Measurements from ENCODE around the gene AHR. TPM values are rescaled to one million over a fixed set of nuclear protein-coding genes. Genes with fewer than 3 reads are reported as not detected.

AHR gene
- total RNA-seq, 1 experiment from 2014 or later, result 72.7 TPM

DNA sequence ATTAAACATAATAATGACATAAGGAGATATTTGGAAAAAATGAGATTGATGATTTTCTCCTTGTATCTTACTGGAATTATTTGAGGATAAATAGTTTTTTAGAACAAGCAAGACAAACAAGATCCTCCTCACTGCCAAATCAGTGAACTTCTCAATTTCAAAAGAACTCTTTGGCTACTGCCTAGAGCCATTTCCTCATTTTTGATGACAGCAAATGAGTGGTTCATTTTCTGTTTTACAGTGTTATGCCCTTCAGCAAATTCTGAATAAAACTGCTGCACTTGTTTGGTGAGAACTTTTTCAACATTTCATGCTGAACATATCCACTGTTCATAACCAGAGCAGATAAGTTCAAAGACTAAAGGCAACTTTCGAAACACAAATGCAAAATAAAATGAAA is 42.5 kb upstream of the AHR start:
- Histone ChIP-seq H3K9ac (ENCODE audit: low read length) (no peak overlapping the region), H3K4me1 (ENCODE audit: insufficient read depth, low read length) (peaks cover 12% of the 10 kb centered on the region), H2AFZ (ENCODE audit: low read length) (no peak overlapping the region), H4K20me1 (ENCODE audit: low read length) (no peaks in the 10 kb centered on the region), H3K36me3 (ENCODE audit: low read depth, low read length) (no peaks in the 10 kb centered on the region), H3K4me2 (ENCODE audit: low read length) (no peak overlapping the region), H3K27ac (ENCODE audit: low read length) (no peak overlapping the region), H3F3A (ENCODE audit: low read length, unreplicated experiment) (no peaks in the 10 kb centered on the region), H3K9me3 (ENCODE audit: low read length) (no peaks in the 10 kb centered on the region), H3K4me3 (ENCODE audit: low read length) (no peak overlapping the region), H3K9me2 (replicated peaks; ENCODE audit: low read length) (no peaks in the 10 kb centered on the region), H3K27me3 (ENCODE audit: low read length) (no peaks in the 10 kb centered on the region), H3K79me2 (ENCODE audit: low read length) (no peaks in the 10 kb centered on the region)
- no peak for TF ChIP-seq EZH2 (IDR thresholded peaks at IDR 0.05; ENCODE audit: low read length, unreplicated experiment)
- TF ChIP-seq, protein P1, sequence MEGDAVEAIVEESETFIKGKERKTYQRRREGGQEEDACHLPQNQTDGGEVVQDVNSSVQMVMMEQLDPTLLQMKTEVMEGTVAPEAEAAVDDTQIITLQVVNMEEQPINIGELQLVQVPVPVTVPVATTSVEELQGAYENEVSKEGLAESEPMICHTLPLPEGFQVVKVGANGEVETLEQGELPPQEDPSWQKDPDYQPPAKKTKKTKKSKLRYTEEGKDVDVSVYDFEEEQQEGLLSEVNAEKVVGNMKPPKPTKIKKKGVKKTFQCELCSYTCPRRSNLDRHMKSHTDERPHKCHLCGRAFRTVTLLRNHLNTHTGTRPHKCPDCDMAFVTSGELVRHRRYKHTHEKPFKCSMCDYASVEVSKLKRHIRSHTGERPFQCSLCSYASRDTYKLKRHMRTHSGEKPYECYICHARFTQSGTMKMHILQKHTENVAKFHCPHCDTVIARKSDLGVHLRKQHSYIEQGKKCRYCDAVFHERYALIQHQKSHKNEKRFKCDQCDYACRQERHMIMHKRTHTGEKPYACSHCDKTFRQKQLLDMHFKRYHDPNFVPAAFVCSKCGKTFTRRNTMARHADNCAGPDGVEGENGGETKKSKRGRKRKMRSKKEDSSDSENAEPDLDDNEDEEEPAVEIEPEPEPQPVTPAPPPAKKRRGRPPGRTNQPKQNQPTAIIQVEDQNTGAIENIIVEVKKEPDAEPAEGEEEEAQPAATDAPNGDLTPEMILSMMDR (conservative IDR thresholded peaks at IDR 0.05; ENCODE audit: low read depth, low read length), result no peak
- TF ChIP-seq EZH2phosphoT487 (IDR thresholded peaks at IDR 0.05; ENCODE audit: borderline replicate concordance, low read length), result no peak
- DNase-seq, result no peak
- CTCF ChIA-PET, result no interaction called here
- ATAC-seq, result no peak
- POLR2A ChIA-PET (ENCODE audit: unreplicated experiment), result no interaction called here
- no TSS peak for BruUV-seq (replicated peaks)
- intact Hi-C loops (cut with micrococcal nuclease), result no loop called here

DNA sequence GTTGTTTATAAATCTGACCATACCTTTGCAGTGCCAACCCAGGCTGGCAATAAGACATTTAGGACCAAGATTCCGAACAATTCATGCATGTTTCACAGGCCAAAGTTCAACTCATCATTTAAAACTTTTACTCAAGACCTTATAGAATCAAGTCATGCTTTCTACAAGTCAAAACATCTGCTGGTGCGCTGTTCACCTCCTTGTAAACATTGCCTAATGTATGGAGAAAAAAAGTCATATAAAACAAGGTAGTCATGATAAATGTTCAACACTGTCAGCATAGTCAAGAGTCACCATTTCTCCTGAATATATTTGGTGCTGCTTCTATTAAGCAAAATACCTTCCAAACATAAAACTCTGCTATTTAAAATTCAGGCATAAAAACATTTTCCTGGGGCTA is 42.1 kb upstream of the AHR start:
- no TSS peak for BruUV-seq (replicated peaks)
- POLR2A ChIA-PET (ENCODE audit: unreplicated experiment), result no interaction called here
- intact Hi-C loops (cut with micrococcal nuclease), result no loop called here

DNA sequence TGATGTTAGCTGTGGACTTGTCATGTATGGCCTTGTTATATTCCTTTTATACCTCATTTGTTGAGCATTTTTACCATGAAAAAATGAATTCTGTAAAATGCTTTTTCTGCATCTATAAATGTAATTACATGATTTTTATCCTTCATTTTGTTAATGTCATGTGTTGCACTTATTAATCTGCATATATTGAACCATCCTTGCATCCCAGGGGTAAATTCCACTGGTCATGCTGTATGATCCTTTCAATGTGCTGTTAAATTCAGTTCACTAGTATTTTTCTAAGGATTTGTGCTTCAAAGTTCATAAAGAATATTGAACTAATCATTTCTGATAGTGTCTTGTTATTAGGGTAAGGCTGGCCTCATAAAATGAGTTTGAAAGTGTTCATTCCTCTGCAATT is 31.9 kb upstream of the AHR start:
- H3K27ac ChIP-seq (ENCODE audit: low read length), result no peak overlapping the region
- no peaks in the 10 kb centered on the region for H4K20me1 ChIP-seq (ENCODE audit: low read length)
- H3K9ac ChIP-seq (ENCODE audit: low read length), result no peak overlapping the region
- ATAC-seq, result no peak
- H3K4me1 ChIP-seq (ENCODE audit: insufficient read depth, low read length), result peaks cover 5% of the 10 kb centered on the region; the same call in 1 of the 2 replicates
- intact Hi-C loops (cut with micrococcal nuclease), result no loop called here
- peaks cover 8% of the 10 kb centered on the region; the same call in 1 of the 2 replicates for H3K36me3 ChIP-seq (ENCODE audit: low read depth, low read length)
- H3K4me3 ChIP-seq (ENCODE audit: low read length), result no peak overlapping the region
- H3K9me3 ChIP-seq (ENCODE audit: low read length), result peaks cover 27% of the 10 kb centered on the region
- no peaks in the 10 kb centered on the region for H3K27me3 ChIP-seq (ENCODE audit: low read length)
- DNase-seq, result no peak
- no peak overlapping the region for H3K4me2 ChIP-seq (ENCODE audit: low read length)
- H3K79me2 ChIP-seq (ENCODE audit: low read length), result no peaks in the 10 kb centered on the region
- ChIA-PET CTCF (no interaction called here), POLR2A (ENCODE audit: unreplicated experiment) (no interaction called here)
- TF ChIP-seq EZH2phosphoT487 (IDR thresholded peaks at IDR 0.05; ENCODE audit: borderline replicate concordance, low read length), result no peak
- no TSS peak for BruUV-seq (replicated peaks)
- no peaks in the 10 kb centered on the region for H3F3A ChIP-seq (ENCODE audit: low read length, unreplicated experiment)
- H3K9me2 ChIP-seq (replicated peaks; ENCODE audit: low read length), result no peaks in the 10 kb centered on the region
- H2AFZ ChIP-seq (ENCODE audit: low read length), result no peak overlapping the region

More for the DNA sequence above, 42.1 kb upstream of the AHR start:
- H3K9me2 ChIP-seq (replicated peaks; ENCODE audit: low read length), result no peaks in the 10 kb centered on the region
- H3K79me2 ChIP-seq (ENCODE audit: low read length), result no peaks in the 10 kb centered on the region
- H3K9me3 ChIP-seq (ENCODE audit: low read length), result no peaks in the 10 kb centered on the region
- TF ChIP-seq EZH2phosphoT487 (IDR thresholded peaks at IDR 0.05; ENCODE audit: borderline replicate concordance, low read length) (no peak), EZH2 (IDR thresholded peaks at IDR 0.05; ENCODE audit: low read length, unreplicated experiment) (no peak)
- TF ChIP-seq, protein P1 (conservative IDR thresholded peaks at IDR 0.05; ENCODE audit: low read depth, low read length), result no peak
- no peak overlapping the region for H3K27ac ChIP-seq (ENCODE audit: low read length)
- DNase-seq (no peak), ATAC-seq (no peak)
- H3K4me1 ChIP-seq (ENCODE audit: insufficient read depth, low read length), result peaks cover 14% of the 10 kb centered on the region
- H3K9ac ChIP-seq (ENCODE audit: low read length), result no peak overlapping the region
- no peaks in the 10 kb centered on the region for H3K36me3 ChIP-seq (ENCODE audit: low read depth, low read length)
- H3K4me3 ChIP-seq (ENCODE audit: low read length), result no peak overlapping the region
- H4K20me1 ChIP-seq (ENCODE audit: low read length), result no peaks in the 10 kb centered on the region
- no peaks in the 10 kb centered on the region for H3K27me3 ChIP-seq (ENCODE audit: low read length)
- H2AFZ ChIP-seq (ENCODE audit: low read length), result no peak overlapping the region
- CTCF ChIA-PET, result no interaction called here
- no peak overlapping the region for H3K4me2 ChIP-seq (ENCODE audit: low read length)
- no peaks in the 10 kb centered on the region for H3F3A ChIP-seq (ENCODE audit: low read length, unreplicated experiment)

Data from PC-3 (cell line).